Smooth muscle cell (in vitro differentiated cells): Measurements from ENCODE around the gene RBM4B. TPM values are rescaled to one million over a fixed set of nuclear protein-coding genes. Genes with fewer than 3 reads are reported as not detected.

Experiments
- DNase-seq: peaks from one replicate; lab custom pipeline; 2025; ENCODE audit not compliant: unreplicated experiment; lab: John Stamatoyannopoulos, UW
- H2AFZ ChIP-seq: fragments of 200-600 bp; sonication (generic); 2 replicates; pipeline ENCODE4 v1.6.0; 2016; ENCODE audit warnings: antibody characterized with exemption, low read depth, mild to moderate bottlenecking
- H3F3A ChIP-seq: fragments of 200-600 bp; sonication (generic); 2 replicates; pipeline ENCODE4 v1.6.0; 2017; ENCODE audit warnings: antibody characterized with exemption, low read depth
- H3K27ac ChIP-seq: fragments of 200-600 bp; sonication (generic); 2 replicates; pipeline ENCODE4 v1.5.1; 2016; ENCODE audit warnings: low read depth, mild to moderate bottlenecking
- H3K27me3 ChIP-seq: fragments of 200-600 bp; sonication (generic); 2 replicates; pipeline ENCODE4 v1.6.1; 2016; ENCODE audit warnings: low read depth, mild to moderate bottlenecking
- H3K36me3 ChIP-seq: fragments of 200-600 bp; sonication (generic); 2 replicates; pipeline ENCODE4 v1.5.1; 2016; ENCODE audit warnings: low read depth
- H3K4me1 ChIP-seq: fragments of 200-600 bp; sonication (generic); 2 replicates; pipeline ENCODE4 v1.5.1; 2016; ENCODE audit warnings: low read depth
- H3K4me2 ChIP-seq: fragments of 200-600 bp; sonication (generic); 2 replicates; pipeline ENCODE4 v1.6.0; 2016; ENCODE audit warnings: mild to moderate bottlenecking
- H3K4me3 ChIP-seq: fragments of 200-600 bp; sonication (generic); 2 replicates; pipeline ENCODE4 v1.5.1; 2016; ENCODE audit warnings: mild to moderate bottlenecking
- H3K79me2 ChIP-seq: fragments of 200-600 bp; sonication (generic); 2 replicates; pipeline ENCODE4 v1.6.0; 2016; ENCODE audit warnings: low read depth, mild to moderate bottlenecking
- H3K9ac ChIP-seq: fragments of 200-600 bp; sonication (generic); 2 replicates; pipeline ENCODE4 v1.6.0; 2016; ENCODE audit warnings: low read depth
- H3K9me3 ChIP-seq: fragments of 200-600 bp; sonication (generic); replicated peaks from 2 replicates; pipeline ENCODE4 v1.5.1; 2016; ENCODE audit warnings: low read depth
- H4K20me1 ChIP-seq: fragments of 200-600 bp; sonication (generic); 2 replicates; pipeline ENCODE4 v1.6.0; 2016; ENCODE audit warnings: low read depth
- WGBS: methylation state at CpG from one replicate; pipeline ENCODE4 v1.1.7; 2016; ENCODE audit warnings: low lambda C conversion rate; 5-methylcytosine and 5-hydroxymethylcytosine counted together
- polyA plus RNA-seq: library from polyadenylated mRNA; unstranded; fragments of >200 nt; fragmentation: Nextera tagmentation; extraction: Ambion mirVana; gene quantifications from 2 replicates; pipeline ENCODE4 v1.2.1, GENCODE V29; 2016
- total RNA-seq: library from RNA; depleted of rRNA; stranded (reverse); fragments of >200 nt; gene quantifications from 2 replicates; pipeline ENCODE4 v1.2.3, GENCODE V29; 2014
- TF ChIP-seq, protein P1 (sequence below): fragments of 200-600 bp; sonication (generic); IDR thresholded peaks from 2 replicates; pipeline ENCODE4 v1.5.1; 2017; ENCODE audit warnings: borderline replicate concordance, mild to moderate bottlenecking, antibody characterized with exemption; ENCODE audit not compliant: insufficient read depth, poor library complexity, severe bottlenecking

RBM4B gene
- total and polyA plus RNA-seq, 2 experiments from 2014 or later = 17.0 to 17.8 TPM

DNA sequence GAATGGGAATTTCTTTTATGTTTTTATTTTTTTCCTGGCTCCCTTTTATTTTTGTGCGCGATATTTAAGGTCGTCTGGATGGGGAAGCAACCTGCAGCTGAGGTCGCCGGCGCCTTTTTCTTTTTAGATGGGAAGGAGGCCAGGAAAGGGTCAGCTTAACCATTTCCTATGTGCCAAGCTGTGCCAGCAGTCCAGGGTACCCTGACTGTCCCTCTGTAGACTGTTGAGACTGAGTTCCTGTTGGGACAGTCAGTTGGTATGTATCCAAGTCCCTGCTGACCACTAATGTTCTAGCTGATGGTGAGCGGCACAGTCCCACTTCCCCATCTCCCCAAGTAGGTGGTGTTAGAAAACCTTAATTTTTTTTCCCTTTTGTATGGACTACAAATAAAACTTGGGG lies 50.8 kb downstream of the RBM4B start:
- no peaks in the 10 kb centered on the region for H3K9me3 ChIP-seq
- TF ChIP-seq, protein P1, sequence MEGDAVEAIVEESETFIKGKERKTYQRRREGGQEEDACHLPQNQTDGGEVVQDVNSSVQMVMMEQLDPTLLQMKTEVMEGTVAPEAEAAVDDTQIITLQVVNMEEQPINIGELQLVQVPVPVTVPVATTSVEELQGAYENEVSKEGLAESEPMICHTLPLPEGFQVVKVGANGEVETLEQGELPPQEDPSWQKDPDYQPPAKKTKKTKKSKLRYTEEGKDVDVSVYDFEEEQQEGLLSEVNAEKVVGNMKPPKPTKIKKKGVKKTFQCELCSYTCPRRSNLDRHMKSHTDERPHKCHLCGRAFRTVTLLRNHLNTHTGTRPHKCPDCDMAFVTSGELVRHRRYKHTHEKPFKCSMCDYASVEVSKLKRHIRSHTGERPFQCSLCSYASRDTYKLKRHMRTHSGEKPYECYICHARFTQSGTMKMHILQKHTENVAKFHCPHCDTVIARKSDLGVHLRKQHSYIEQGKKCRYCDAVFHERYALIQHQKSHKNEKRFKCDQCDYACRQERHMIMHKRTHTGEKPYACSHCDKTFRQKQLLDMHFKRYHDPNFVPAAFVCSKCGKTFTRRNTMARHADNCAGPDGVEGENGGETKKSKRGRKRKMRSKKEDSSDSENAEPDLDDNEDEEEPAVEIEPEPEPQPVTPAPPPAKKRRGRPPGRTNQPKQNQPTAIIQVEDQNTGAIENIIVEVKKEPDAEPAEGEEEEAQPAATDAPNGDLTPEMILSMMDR = no peak
- no peak overlapping the region for H3K27ac ChIP-seq
- no peaks in the 10 kb centered on the region for H3K27me3 ChIP-seq
- H3K4me2 ChIP-seq = no peak overlapping the region
- no peak overlapping the region for H3K9ac ChIP-seq
- peaks cover 100% of the 10 kb centered on the region for H3K79me2 ChIP-seq
- no peaks in the 10 kb centered on the region for H3K4me1 ChIP-seq
- peaks cover 4% of the 10 kb centered on the region for H3K36me3 ChIP-seq
- WGBS = 97% methylated on average over 7 of the region's 7 CpGs
- H2AFZ ChIP-seq = no peak overlapping the region
- H3F3A ChIP-seq = peaks cover 9% of the 10 kb centered on the region
- no peak overlapping the region for H3K4me3 ChIP-seq
- DNase-seq = no peak
- H4K20me1 ChIP-seq = peaks cover 100% of the 10 kb centered on the region

DNA sequence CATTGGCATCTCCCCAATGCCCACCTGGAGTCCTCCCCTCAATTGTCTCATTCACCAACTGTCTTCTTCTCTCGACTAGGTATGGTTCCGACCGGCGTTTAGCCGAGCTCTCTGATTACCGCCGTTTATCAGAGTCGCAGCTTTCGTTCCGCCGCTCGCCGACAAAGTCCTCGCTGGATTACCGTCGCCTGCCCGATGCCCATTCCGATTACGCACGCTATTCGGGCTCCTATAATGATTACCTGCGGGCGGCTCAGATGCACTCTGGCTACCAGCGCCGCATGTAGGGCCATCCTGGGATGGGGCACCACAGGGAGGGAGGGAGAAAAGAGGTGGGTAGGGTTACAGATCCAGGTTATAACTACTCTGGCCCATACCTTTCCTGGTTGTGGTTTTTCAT lies 51.3 kb downstream of the RBM4B start:
- WGBS = 98% methylated on average over 25 of the region's 25 CpGs
- H3F3A ChIP-seq = peaks cover 9% of the 10 kb centered on the region
- H3K27ac ChIP-seq = no peak overlapping the region
- no peak overlapping the region for H2AFZ ChIP-seq
- H3K9ac ChIP-seq = no peak overlapping the region
- no peak overlapping the region for H3K4me2 ChIP-seq
- peaks cover 4% of the 10 kb centered on the region for H3K36me3 ChIP-seq
- H3K79me2 ChIP-seq = peaks cover 100% of the 10 kb centered on the region
- no peak for DNase-seq
- H3K9me3 ChIP-seq = no peaks in the 10 kb centered on the region
- H3K4me1 ChIP-seq = no peaks in the 10 kb centered on the region
- H3K4me3 ChIP-seq = no peak overlapping the region
- H3K27me3 ChIP-seq = no peaks in the 10 kb centered on the region
- H4K20me1 ChIP-seq = peaks cover 100% of the 10 kb centered on the region
- TF ChIP-seq, protein P1 = no peak

DNA sequence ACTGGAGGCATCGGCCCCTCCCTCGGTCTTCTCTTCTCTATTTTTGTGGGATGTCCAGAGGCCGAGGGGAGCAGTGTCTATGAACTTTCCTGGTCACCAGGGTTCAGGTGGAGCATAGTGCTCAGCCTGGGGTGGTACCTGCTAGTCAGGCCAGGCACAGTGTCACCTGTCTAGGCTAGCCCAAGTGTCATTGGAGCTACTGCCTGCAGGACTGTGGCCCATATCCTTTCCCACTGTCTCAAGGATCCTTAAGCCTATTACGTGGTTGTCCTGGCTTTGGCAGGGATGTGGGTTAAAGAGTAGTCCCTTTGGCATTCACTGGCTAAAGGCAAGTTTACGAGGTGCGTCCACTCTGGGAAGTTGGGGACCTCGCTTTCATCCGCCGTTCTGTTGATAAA lies 51.9 kb downstream of the RBM4B start:
- peaks cover 4% of the 10 kb centered on the region for H3K36me3 ChIP-seq
- TF ChIP-seq, protein P1 = no peak
- H3K9me3 ChIP-seq = no peaks in the 10 kb centered on the region
- H3K4me3 ChIP-seq = no peak overlapping the region
- no peak overlapping the region for H3K4me2 ChIP-seq
- H3K4me1 ChIP-seq = peaks cover 4% of the 10 kb centered on the region
- no peaks in the 10 kb centered on the region for H3K27me3 ChIP-seq
- H3K9ac ChIP-seq = no peak overlapping the region
- H3F3A ChIP-seq = peaks cover 9% of the 10 kb centered on the region
- DNase-seq = no peak
- WGBS = 98% methylated on average over 9 of the region's 9 CpGs
- peaks cover 100% of the 10 kb centered on the region for H3K79me2 ChIP-seq
- H3K27ac ChIP-seq = no peak overlapping the region
- H2AFZ ChIP-seq = no peak overlapping the region
- H4K20me1 ChIP-seq = peaks cover 100% of the 10 kb centered on the region

DNA sequence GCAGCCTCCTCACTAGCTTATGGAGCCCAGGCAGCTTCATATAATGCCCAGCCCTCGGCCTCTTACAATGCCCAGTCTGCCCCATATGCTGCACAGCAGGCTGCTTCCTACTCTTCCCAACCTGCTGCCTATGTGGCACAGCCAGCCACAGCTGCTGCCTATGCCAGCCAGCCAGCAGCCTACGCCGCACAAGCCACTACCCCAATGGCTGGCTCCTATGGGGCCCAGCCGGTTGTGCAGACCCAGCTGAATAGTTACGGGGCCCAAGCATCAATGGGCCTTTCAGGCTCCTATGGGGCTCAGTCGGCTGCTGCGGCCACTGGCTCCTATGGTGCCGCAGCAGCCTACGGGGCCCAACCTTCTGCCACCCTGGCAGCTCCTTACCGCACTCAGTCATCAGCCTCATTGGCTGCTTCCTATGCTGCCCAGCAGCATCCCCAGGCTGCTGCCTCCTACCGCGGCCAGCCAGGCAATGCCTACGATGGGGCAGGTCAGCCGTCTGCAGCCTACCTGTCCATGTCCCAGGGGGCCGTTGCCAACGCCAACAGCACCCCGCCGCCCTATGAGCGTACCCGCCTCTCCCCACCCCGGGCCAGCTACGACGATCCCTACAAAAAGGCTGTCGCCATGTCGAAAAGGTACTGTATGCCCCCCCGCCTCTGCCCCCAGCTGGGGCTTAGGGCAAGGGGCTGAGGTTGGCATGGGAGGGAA lies 52.5 kb downstream of the RBM4B start:
- no peak for DNase-seq
- H3K4me2 ChIP-seq = no peak overlapping the region
- peaks cover 4% of the 10 kb centered on the region for H3K36me3 ChIP-seq
- H3K27ac ChIP-seq = no peak overlapping the region
- no peaks in the 10 kb centered on the region for H3K27me3 ChIP-seq
- H3K4me3 ChIP-seq = no peak overlapping the region
- WGBS = 99% methylated on average over 26 of the region's 26 CpGs
- H4K20me1 ChIP-seq = peaks cover 100% of the 10 kb centered on the region
- no peaks in the 10 kb centered on the region for H3K9me3 ChIP-seq
- peaks cover 100% of the 10 kb centered on the region for H3K79me2 ChIP-seq
- H3K4me1 ChIP-seq = peaks cover 10% of the 10 kb centered on the region
- H3F3A ChIP-seq = peaks cover 12% of the 10 kb centered on the region
- TF ChIP-seq, protein P1 = no peak
- no peak overlapping the region for H3K9ac ChIP-seq
- no peak overlapping the region for H2AFZ ChIP-seq
